ENCODE data around the gene ZNF106.

The ZNF106 gene

GRCh38 chr15:42404461-42405235 lies 86.3 kb downstream of the ZNF106 start:
- DNase-seq: no peak

- no peak for DNase-seq
Observed at GRCh38 chr15:42403389-42403788, 87.6 kb downstream of the ZNF106 start.

- DNase-seq: no peak
Observed at GRCh38 chr15:42402455-42403205, 88.3 kb downstream of the ZNF106 start.

GRCh38 chr15:42401544-42402454 lies 89.1 kb downstream of the ZNF106 start:
- DNase-seq: no peak

GRCh38 chr15:42395838-42396237 lies 95.1 kb downstream of the ZNF106 start:
- no peak for DNase-seq

GRCh38 chr15:42394106-42394505 lies 96.8 kb downstream of the ZNF106 start:
- DNase-seq: no peak

GRCh38 chr15:42392309-42393024 lies 98.5 kb downstream of the ZNF106 start:
- no peak for DNase-seq

- DNase-seq: no peak
Observed at GRCh38 chr15:42387603-42388002, 103.3 kb downstream of the ZNF106 start.

GRCh38 chr15:42385980-42386700 lies 104.8 kb downstream of the ZNF106 start:
- no peak for DNase-seq

- no peak for DNase-seq
Observed at GRCh38 chr15:42385206-42385979, 105.5 kb downstream of the ZNF106 start.

- DNase-seq: no peak
Observed at GRCh38 chr15:42384597-42384996, 106.3 kb downstream of the ZNF106 start.

GRCh38 chr15:42378011-42378410 lies 112.9 kb downstream of the ZNF106 start:
- no peak for DNase-seq

GRCh38 chr15:42375941-42376340 lies 115.0 kb downstream of the ZNF106 start:
- no peak for DNase-seq

- DNase-seq: no peak
Observed at GRCh38 chr15:42375252-42375651, 115.7 kb downstream of the ZNF106 start.

- DNase-seq: no peak
Observed at GRCh38 chr15:42374810-42375209, 116.1 kb downstream of the ZNF106 start.

GRCh38 chr15:42373936-42374335 lies 117.0 kb downstream of the ZNF106 start:
- no peak for DNase-seq

GRCh38 chr15:42373274-42373673 lies 117.7 kb downstream of the ZNF106 start:
- no peak for DNase-seq

GRCh38 chr15:42371096-42371495 lies 119.8 kb downstream of the ZNF106 start:
- no peak for DNase-seq

GRCh38 chr15:42368096-42368495 lies 122.8 kb downstream of the ZNF106 start:
- DNase-seq: no peak

- no peak for DNase-seq
Observed at GRCh38 chr15:42367041-42367440, 123.9 kb downstream of the ZNF106 start.

- no peak for DNase-seq
Observed at GRCh38 chr15:42365921-42366550, 124.9 kb downstream of the ZNF106 start.

All from NCI-H2171 treated with DMSO at 0.1 percent for 48 hours (cell line).